AG08396 (cell line): ENCODE data around the gene IL2RA.
"Not testable (repeated sequence)": the region's sequence is repeated elsewhere in the genome, so short reads cannot be mapped to it uniquely, and the experiment has no call there.

Experiments
- DNase-seq: peaks from one replicate; pipeline ENCODE4 v3.0.0; 2012; ENCODE audit warnings: low spot score, mixed read lengths

The IL2RA gene

DNA sequence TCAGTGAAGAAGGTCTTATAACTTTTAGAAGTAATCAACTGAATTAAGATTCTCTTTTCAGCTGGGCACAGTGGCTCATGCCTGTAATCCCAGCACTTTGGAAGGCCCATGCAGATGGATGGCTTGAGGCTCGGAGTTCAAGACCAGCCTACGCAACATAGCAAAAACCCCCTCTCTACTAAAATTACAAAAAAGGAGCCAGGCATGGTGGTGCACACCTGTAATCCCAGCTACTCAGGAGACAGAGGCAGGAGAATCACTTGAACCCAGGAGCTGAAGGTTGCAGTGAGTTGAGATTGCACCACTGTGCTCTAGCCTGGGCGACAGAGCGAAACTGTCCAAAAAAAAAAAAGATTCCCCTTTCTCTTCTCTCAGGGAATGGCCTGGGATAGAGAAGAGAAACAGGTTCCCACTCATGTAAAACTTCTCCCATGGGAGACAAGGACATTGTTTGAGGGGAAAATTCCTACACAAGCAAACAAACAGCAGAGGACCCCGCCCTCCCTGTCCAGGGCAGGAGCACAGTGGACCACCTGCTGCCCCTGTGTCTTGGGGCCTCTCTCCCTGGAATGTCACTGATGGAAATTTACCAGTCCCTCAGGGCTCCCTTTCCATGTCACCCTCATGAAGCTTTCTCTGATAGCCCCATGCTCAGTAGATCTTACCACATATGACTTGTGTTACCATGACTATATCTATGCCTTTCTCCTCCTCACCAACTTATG is 5.6 kb downstream of the IL2RA start:
- no peak for DNase-seq

DNA sequence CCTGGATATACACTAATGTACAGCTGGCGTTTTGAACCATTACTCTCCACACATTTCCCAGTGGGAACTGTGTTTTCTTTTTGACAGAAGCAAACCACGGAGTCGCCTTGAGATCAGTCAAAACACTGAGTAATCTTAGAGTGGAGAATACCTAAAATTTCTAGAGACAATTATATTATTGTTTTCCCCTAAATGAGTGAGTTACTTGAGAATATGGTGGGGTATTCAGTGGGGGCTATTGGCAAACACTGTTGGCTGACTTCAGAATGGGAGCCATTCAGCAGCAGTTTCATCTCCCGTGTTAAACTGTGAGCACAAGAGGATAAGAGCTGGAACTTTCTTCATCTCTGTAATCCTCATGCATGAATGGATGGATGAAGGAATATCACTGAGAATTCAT is 6.2 kb downstream of the IL2RA start:
- DNase-seq, result no peak

DNA sequence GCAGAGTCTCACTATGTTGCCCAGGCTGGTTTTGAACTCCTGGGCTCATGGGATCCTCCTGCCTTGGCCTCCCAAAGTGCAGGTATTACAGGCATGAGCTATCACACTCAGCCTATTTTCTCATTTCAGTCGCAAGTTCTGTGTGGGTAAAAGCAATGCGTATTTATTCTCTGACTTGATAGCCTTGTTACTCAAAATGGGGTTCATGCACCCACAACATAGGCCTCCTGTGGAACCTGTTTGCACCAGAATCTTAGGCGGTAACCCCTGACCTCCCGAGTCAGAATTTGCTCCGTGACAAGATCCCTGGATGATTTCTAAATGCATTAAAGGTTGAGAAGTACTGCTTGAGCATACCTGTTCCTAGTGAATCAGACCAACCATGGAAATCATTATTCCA is 7.3 kb downstream of the IL2RA start:
- DNase-seq, result no peak

DNA sequence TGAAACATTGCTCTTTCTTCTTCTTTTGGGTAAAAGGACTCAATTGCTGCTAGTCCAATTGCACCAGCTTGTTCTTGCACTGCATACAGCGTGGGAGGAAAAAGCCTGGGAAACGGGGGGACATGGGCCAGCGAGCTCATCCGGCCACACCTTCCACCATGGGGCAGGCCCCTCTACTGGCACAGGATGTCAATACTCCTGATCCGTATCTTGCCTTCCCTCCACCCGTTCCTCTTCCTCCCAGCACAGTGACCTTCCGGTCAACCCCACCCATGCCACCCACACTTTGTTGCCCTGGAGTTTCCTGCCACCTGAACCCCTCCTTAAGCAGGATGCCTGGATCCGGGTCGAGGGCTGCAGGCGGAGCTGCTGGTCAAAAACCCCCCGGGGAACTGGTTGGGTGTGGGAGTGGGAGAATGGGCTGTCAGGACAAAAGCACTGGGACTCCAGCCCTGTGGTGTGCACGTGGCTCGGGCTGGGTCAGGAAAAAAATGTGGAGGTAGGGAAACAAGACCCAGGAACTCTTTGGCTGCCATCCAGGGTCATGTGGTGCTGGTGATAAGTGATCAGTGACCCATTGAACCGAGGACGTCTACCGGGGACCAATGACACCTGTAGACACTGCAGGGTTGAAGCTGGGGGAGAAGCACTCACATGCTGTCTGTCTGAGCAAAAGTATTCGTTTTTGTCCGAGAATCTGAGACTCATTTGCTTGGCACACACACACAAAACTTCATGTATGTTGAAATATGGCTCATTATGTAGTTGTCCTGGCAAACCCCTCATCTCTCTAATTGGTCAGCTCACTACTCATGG is 8.1 kb downstream of the IL2RA start:
- no peak for DNase-seq

DNA sequence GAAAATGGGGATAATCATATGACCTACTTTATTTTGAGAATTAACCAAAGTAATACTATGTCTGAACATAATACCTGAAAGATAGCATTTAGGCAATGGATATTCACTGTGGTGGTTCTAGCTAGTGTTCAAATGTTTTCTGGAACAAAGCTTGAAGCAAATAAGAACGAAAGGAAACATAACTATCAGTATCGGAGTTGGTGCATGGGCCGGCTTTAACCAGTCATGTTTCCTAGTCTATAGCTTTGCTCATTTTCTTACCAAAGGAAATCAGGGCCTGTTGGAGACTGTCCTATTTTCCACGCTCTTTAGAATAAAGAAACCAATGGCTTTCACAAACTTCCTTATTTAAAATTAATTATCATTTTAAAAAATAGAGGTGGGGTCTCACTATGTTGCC is 8.9 kb downstream of the IL2RA start:
- DNase-seq, result no peak

DNA sequence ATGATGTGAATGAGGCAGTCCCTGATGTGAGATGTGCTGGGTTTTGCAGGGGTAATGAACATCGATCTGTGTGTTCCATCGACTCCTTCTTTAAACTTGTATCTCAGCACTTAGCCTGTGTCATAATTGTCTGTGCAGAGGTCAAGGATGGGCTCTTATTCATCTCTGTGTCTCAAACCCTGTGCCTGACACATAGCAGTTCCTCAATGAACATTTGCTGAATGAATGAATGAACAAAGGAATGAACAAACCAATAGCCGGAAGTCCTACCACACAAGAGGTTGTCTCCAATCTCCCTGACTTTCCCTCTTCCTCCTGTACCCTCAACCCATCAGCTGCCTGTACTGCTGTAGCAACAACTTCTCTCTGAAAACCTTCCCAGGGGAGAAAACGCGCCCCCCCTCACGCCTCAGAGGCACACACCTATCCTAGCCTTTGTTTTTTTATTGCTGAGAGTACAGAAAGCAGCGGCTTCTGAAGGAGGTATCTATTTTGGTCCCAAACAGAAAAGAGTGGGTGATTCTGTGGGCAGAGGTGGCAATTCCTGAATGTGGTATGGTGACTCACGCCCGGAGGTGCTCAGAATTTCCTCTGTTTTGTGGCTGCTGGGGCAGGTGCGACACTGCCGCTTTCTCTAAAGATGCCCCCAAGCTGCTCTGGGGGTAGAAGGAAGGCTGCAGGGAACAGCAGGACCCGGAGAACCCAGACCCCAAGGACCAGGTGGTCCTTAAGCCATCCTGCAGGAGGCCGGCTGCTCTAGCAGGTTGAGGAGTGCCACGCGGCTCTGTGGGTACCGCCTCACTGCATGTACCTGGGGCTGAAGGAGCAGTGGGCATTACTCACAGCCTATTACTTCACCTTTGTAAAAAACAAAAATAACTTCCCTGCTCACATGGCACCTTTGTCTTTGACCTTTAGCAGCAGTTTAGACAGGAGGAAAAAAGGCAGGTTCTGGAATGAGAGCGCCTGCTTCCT is 9.6 kb downstream of the IL2RA start:
- no peak for DNase-seq

DNA sequence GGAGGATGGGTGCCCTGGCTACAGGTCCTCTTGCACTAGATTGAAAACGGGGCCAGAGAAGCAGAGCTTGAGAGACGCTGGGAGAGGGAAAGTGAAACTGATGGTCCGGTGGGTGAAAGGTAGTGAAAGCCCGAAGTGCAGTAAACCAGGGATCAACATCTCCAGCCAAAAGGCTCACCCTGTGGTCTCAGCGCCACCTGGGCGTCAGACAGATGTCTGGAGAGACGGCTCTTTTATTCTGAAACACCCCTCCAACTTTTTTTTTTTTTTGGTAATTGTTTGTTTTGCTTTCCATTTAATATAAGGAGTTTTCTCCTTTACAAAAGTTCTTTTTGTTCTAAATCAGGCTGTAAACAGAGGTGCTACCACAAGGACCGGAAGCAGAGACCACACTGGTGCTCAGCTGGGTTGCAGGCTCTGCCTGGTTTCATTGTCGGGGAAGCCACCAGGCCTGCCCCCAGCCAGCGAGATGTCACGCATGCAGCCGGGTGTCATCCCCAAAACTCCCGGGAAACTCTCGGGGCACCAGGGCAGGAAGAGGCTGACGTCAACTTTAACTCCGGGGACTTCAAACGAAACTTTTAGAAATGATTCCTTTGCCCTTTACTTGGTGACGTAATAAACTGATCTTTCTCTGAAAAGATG is 11.2 kb downstream of the IL2RA start:
- peak; percentile 61 for DNase-seq

DNA sequence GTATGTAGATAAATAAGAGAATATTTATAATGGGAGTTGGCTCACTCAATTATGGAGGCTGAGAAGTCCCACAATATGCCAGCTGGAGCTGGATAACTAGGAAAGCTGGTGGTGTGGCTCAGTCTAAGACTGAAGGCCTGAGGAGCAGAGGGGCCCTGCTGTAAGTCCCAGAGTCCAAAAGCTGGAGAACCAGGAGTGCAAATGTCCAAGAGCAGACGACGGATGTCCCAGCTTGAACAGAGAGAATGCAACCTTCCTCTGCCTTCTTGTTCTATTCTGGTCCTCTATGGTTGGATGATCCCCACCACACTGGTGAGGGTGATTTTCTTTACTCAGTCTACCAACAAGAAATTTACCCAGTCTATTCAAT is 13.2 kb downstream of the IL2RA start:
- no peak for DNase-seq

DNA sequence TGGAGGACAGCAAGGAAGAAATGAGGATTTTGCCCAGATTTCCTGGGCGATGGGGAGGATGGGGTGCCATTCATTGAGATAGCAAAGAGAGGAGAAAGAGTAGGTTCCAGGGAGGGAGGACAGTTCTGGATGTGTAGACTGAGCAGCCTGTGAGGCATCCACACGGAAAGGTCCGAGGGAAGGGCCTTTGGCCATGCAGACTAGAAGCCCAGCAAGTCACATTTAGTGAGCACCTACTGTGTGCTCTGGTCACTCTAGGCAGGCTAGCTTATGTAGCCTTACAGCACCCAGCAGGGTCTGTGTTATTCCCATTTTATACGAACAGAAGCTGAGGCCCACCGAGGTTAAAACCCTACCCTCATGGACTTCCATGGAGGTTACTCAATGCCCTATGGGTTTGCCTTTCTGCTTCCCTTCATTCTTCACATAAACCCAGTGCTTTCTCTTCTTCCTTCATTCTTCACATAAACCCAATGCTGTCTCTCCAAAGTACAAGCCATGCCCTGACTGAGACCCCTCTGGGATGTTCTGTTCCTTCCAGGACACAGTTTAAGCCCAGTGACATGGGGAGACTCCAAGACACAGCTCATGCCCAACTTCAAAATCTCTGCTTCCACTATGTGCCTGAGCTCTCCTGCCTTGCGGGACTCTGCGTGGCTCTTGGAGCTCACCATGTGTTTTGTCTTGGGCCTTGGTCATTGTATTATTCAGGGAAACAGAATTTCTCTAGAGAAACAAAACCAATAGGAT is 13.7 kb downstream of the IL2RA start:
- no peak for DNase-seq

DNA sequence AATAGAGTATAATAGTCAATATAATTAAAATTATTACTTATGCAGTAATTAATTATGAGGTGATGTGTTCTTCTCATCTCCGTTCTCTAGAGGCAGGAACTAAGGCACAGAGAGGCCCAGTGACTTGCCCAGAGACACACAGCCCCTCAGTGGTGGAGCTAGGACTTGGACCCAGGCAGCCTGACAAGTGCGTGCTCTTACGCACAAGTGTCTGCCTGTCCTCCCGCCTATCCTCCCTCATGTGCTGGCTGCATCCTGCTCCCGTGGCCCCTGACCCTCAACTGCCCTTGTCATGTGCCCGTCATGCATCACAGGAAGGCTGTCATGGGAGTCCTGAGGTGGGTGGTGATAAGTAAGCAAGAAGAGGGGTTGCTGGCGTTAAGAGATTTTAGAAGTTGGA is 14.3 kb downstream of the IL2RA start:
- DNase-seq, result no peak

DNA sequence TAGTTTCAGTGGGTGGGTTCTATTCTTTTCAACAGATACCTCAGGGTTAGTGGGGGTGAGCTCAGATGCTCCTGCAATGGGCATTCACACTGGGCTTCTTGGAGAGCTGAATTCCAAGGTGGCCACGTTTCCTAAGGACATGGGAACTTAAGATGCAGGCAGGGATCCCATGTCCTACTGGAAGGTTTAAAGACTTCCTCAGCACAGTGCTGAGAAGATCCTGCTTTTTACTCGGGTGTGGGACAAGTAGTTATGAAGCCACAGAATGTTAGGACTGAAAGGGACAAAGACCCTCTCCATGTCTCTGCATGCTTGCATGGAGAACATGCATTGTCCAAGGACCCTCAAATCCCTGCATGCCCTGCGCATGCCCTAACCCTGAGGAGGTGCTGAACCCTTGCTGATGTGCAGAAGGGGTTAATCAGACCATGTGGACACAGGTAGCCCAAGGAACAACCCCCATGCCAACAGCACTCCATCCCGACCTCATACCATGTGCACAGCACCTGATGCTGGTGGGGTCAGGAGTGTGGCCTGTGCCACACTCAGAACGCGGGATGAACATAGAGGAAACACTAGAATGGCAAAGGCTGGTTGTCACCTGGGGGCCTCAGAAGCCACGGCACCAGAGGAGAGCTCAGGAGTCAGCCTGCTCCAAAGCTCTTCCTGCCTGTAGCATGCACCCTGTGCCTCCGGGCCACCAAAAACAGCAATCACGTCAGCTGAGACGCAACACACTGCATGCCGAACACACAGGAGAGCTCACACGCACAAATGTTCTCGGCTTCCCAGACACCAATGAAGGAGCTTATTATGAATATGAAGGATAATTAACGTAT is 15.2 kb downstream of the IL2RA start:
- DNase-seq, result no peak

DNA sequence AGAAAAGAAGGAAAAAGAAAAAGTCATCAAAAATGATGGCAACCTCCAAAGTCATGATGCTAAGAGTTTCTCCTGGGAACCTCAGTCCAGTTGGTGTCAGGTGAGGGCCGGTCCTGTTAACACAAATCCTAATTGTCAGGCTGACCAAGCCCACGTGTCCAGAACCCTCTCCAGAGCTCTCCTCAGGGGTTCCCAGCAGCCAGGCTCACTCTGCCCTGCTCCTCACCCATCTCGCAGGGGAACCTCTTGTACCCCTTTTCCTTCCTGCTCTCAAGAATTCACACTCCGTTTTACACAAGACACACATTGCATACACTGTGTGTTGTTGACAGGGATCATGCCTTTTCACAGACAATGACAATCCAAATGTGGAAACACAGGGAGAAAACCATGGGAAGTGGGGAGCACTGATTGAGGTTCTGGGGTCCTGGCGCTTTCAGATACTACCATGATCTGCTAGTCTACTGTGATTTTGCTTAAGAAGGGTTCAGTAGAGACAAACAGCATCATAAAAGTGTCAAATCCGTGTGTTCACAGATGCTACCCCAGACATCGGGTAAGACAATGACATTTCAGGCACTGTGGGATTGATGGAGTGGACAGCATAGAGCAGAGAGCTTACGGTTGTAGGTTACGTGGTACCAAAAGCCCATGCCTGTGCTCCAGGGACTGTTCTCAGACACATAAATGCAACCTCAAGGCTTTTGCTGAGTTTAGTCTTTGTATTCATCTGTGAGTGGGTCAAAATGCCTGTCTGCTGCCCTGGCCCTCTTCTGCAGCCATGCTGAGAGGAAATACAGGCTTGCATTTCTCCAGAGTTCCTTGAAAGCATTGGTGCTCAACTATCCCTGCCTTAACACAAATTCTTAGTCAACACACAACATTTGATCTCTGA is 16.0 kb downstream of the IL2RA start:
- DNase-seq, result no peak

DNA sequence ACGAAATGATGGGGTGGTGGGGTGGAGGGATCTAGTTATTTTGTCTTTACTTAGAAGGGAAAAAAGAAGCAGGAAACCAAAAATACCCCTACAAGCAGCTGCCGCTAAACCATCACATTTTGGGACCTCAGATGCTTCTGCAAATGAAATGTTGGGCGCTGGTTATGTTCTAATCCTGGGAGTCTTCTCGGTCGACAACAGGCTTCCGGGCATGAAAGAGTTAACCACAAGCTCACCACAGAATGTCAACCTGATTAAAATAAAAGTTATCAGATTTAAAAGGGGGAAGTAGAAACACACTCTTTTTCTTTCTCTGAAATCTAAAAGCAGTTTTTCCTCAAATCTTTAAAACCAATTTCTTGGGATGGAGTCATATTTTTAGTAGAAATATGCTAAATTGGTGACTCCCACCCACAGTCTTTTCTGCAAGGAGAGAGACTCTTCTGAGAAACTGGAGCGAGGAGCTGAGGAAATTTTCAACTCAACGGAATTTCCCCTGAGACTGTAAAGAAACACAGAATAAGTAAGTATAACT is 16.8 kb downstream of the IL2RA start:
- DNase-seq, result no peak

DNA sequence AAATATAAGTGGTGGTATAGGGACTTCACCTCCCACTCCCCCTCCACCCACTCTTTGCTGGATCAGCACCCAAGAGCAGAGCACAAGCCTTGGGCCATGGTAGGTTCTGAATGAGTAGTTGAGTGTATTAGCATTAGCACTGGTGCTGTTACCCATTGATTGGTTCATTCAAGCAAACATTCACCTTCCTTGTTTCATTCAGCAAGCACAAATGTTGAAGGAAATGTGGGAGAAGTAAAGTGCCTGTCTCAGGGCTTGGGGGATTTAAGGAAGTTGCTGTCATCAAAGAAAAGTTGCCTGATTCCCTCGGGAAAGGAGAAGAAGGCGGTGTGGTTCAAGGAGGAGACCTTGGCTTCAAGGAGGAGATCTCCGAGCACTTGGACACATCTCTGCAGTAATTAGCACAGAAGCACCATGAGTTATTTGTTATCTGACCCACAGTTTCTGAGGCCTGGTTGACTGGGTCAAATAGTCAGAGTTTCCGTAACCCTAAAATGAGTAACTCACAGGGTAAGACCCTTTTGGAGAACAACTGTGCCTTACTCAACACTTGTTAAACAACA is 17.3 kb downstream of the IL2RA start:
- no peak for DNase-seq

DNA sequence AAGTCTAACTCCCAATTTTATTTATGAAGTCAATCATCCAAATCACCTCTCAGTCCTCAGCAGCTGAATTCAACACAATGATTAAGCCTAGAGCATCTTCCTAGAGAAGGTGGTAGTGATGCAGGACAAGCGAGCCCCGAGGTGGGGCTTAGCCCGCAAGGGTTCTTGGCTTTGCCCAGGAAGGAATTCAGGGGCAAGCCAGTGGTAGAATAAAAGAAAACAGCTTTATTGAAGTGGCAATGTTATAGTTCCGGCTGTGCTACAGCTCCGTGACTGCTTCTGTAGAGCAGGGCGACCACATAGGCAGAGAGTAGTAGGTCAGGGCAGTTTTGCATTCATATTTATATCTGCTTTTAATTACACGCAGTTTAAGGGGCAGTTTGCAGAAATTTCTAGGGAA is 18.1 kb downstream of the IL2RA start:
- DNase-seq, result no peak

DNA sequence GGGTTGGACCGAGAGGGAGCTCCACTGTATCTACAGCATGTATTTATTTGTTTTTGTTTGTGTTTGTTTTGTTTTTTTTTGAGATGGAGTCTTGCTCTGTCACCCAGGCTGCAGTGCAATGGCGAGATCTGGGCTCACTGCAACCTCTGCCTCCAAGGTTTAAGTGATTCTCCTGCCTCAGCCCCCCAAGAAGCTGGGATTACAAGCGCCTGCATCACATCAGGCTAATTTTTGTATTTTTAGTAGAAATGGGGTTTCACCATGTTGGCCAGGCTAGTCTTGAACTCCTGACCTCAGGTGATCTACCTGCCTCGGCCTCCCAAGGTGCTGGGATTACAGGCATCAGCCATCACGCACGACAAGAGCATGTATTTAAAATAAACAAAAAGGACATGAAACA is 18.8 kb downstream of the IL2RA start:
- DNase-seq, result not testable (repeated sequence)

DNA sequence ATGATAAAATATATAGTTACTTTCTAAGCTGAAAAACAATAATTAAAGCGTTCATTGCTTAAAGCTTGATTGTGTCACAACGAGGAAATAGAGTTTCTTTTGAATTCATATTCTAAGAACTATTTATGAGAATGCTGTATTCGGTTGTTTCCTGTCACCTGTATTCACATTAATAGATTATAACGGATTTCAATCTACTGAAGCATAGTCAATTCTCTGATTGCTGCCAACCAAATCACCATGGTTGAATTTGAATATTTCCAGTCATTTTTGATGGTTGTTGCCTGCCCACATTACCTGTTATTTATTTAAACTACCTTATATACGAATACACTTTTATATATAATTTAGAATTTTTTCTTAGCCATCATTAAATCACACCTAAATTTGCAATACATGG is 22.0 kb downstream of the IL2RA start:
- no peak for DNase-seq

DNA sequence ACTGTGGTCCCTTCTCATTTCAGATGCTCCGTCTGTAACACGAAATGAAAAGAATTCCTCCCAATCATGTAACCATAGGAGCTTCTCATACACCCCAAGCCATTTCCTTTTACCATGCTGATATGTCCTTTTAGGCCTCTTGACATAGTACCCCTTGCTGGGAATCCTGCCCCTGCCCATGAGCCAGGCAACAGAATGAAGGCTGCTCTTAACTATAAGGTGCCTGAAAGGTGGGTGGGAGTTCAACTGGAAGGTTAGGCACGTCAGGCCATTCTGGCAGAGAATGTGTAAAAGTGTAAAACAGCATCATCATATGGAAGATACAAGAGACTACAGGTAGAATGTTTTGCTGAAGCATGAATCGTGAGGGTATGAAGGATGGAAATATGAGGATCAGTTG is 22.5 kb downstream of the IL2RA start:
- DNase-seq, result no peak
